Fibroblast of the aortic adventitia (primary cell): ENCODE measurements around the gene FAM161B. TPM values are rescaled to one million over a fixed set of nuclear protein-coding genes. Genes with fewer than 3 reads are reported as not detected.
"Not testable (repeated sequence)": the region's sequence is repeated elsewhere in the genome, so short reads cannot be mapped to it uniquely, and the experiment has no call there.

Experiments
- DNase-seq: peaks from one replicate; pipeline ENCODE4 v3.0.0-alpha.2; 2010; ENCODE audit warnings: low read depth
- H3K4me3 ChIP-seq: 2 replicates; pipeline ENCODE4 v1.5.1; 2011; ENCODE audit warnings: low read depth, mild to moderate bottlenecking, control low read depth, low read length, moderate library complexity
- CTCF ChIP-seq: IDR thresholded peaks from 2 replicates; pipeline ENCODE4 v1.5.1; 2011; ENCODE audit warnings: mild to moderate bottlenecking, low read length, control low read depth, inconsistent platforms; ENCODE audit not compliant: insufficient read depth
- total RNA-seq: library from RNA; depleted of rRNA; stranded (reverse); fragments of >200 nt; gene quantifications from 2 replicates; pipeline ENCODE4 v1.2.3, GENCODE V29; 2012; ENCODE audit warnings: low replicate concordance

FAM161B gene
- total RNA-seq, 1 donor: 3.1 TPM

DNA sequence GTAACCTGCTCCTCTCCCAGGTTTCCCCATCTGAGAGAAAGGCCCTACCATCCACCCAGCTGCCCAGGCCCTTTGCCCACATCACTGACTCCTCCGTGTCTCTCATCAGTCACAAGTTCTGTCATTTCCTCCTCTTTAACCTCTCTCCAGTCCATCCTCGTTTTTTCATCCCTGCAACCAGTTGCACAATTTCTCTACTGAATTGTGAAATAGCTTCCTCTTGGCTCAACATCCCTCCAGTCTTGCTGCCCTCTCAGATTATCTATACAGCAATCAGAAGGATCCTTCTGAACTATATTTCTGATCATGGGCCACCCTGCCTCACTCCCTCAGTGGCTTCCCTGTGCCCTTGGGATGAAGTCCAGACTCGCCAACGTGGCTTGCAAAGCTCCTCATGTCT lies 6.8 kb downstream of the FAM161B start:
- peak; percentile 72 for DNase-seq
- TF ChIP-seq CTCF: no peak
- no peak overlapping the region for H3K4me3 ChIP-seq

DNA sequence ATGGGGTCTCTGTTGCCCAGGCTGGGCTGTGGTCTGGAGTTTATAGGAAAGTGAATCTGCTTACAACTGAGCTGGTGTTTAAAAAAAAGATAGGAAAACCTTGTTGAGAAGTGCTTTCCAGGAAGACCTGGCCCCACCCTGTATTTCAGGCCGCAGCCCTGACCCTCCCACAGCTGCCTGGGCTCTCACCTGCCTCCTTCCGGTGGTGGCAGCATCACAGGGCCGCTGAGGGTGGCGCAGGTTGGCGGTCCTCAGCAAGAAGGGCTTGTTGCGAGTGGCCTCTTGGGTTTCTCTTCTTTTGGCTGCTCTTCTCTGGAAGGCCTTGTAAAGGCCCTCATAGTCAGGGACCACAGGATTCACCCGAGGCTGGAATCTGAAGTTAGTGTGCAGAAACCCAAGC lies 7.7 kb downstream of the FAM161B start:
- no peak overlapping the region for H3K4me3 ChIP-seq
- DNase-seq: no peak
- no peak for TF ChIP-seq CTCF

DNA sequence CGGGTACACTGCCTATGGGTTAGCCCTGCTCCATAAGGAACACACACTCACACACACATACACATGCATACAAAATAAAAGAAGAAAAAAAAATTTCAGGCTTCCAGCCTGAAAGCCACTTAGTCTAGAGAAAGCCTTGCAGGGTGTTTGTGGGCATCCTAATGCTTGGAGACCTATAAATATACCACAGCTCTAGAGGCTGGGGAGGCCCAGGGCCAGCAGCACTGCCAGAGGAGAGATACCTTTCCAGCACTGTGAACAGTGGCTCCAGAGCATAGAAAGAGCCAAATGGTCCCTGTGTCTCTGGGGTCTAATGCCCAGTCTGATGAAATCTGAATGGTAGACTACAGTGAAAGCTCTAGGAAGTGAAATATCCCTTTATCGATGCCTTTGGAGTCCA lies 12.9 kb downstream of the FAM161B start:
- H3K4me3 ChIP-seq: no peak overlapping the region
- DNase-seq: no peak
- no peak for TF ChIP-seq CTCF

- TF ChIP-seq CTCF: no peak
- DNase-seq: no peak
- H3K4me3 ChIP-seq: no peak overlapping the region
Observed at GRCh38 chr14:73936548-73936947, 13.3 kb downstream of the FAM161B start.

GRCh38 chr14:73935666-73936065 lies 14.2 kb downstream of the FAM161B start:
- no peak overlapping the region for H3K4me3 ChIP-seq
- peak; percentile 45 for TF ChIP-seq CTCF
- DNase-seq: peak; percentile 11

DNA sequence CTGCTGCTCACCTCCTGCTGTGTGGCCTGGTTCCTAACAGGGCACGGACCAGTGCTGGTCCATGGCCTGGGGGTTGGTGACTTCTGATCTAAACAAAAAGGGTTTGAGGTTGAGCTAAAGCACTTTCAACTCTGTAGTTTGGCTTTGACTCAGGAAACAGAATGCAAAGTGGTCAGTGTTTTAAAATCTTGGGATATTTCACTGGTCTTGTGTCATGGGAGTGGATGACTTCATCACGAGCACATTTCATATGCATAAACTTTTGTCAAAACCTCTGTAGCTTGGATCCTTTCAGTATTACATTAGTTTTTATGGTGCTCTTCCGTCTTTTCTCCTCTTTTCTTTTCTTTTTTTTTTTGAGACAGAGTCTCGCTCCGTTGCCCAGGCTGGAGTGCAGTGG lies 25.6 kb downstream of the FAM161B start:
- H3K4me3 ChIP-seq: no peak overlapping the region
- no peak for DNase-seq
- no peak for TF ChIP-seq CTCF

GRCh38 chr14:73919457-73919856 lies 30.4 kb downstream of the FAM161B start:
- not testable (repeated sequence) for DNase-seq, H3K4me3 ChIP-seq

- TF ChIP-seq CTCF: no peak
- H3K4me3 ChIP-seq: no peak overlapping the region
- no peak for DNase-seq
Observed at GRCh38 chr14:73916324-73916723, 33.6 kb downstream of the FAM161B start.
